K562 (cell line): Measurements from ENCODE around the gene NEB. TPM values are rescaled to one million over a fixed set of nuclear protein-coding genes. Genes with fewer than 3 reads are reported as not detected.

ENCODE experiments used
- ARNT ChIP-seq, 2 experiments: fragments of 450-650 bp; IDR thresholded peaks; 2 replicates each; pipeline ENCODE4 v1.6.1; 2016; ENCODE audit warnings: mild to moderate bottlenecking in 1 of 2
- CCNT2 ChIP-seq: IDR thresholded peaks from 2 replicates; pipeline ENCODE4 v1.6.1; 2011; ENCODE audit warnings: borderline replicate concordance, low read depth, mild to moderate bottlenecking, moderate library complexity, mixed read lengths, low read length; ENCODE audit not compliant: insufficient read length; ENCODE audit errors: extremely low read depth
- CREB3 ChIP-seq: fragments of 450-650 bp; conservative IDR thresholded peaks from 2 replicates; pipeline ENCODE4 v1.6.1; 2016; ENCODE audit warnings: missing genetic modification characterization, low read depth, mild to moderate bottlenecking, missing compliant biosample characterization, moderate library complexity
- DPF2 ChIP-seq: fragments of 450-650 bp; IDR thresholded peaks from 2 replicates; pipeline ENCODE4 v1.6.1; 2016
- EP300 ChIP-seq: IDR thresholded peaks from 2 replicates; pipeline ENCODE4 v1.6.1; 2012; ENCODE audit warnings: low read length, improper control_type of control experiment
- FOSL1 ChIP-seq: fragments of 200-800 bp; sonication (Bioruptor generic); conservative IDR thresholded peaks from 2 replicates; pipeline ENCODE4 v1.6.1; 2016; ENCODE audit warnings: missing genetic modification characterization, missing compliant biosample characterization
- FOXP1 ChIP-seq: sonication (generic); formaldehyde crosslinking; IDR thresholded peaks from 2 replicates; pipeline ENCODE4 v1.8.0; 2022; ENCODE audit warnings: mild to moderate bottlenecking, missing genetic modification reagents
- JUN ChIP-seq, 2 experiments: sonication (generic) in 1 of 2; formaldehyde crosslinking in 1 of 2; IDR thresholded peaks; 2 replicates each; pipeline versions ENCODE4 v1.6.1 to v1.8.0; 2012 to 2022; ENCODE audit warnings: borderline replicate concordance in 2 of 2, mild to moderate bottlenecking in 2 of 2, improper control_type of control experiment in 1 of 2, low read depth in 1 of 2, low read length in 1 of 2, missing genetic modification reagents in 1 of 2
- KLF1 ChIP-seq: fragments of 450-650 bp; IDR thresholded peaks from 2 replicates; pipeline ENCODE4 v1.6.1; 2016; ENCODE audit warnings: missing genetic modification characterization, missing compliant biosample characterization
- LCOR ChIP-seq: sonication (generic); formaldehyde crosslinking; IDR thresholded peaks from 2 replicates; pipeline ENCODE4 v1.8.0; 2022; ENCODE audit warnings: mild to moderate bottlenecking, missing genetic modification reagents
- MAZ ChIP-seq, 2 experiments: fragments of 450-650 bp in 1 of 2; sonication (generic) in 1 of 2; formaldehyde crosslinking; IDR thresholded peaks in 1 of 2; conservative IDR thresholded peaks in 1 of 2; 2 replicates each; pipeline versions ENCODE4 v1.4.0 to v1.5.0; 2020; ENCODE audit warnings: mild to moderate bottlenecking in 1 of 2, missing genetic modification reagents in 1 of 2
- MBD2 ChIP-seq: sonication (generic); IDR thresholded peaks from 2 replicates; pipeline ENCODE4 v1.6.1; 2016; ENCODE audit warnings: low read depth, borderline replicate concordance
- MTF1 ChIP-seq: fragments of 250-450 bp; sonication (Bioruptor Pico); IDR thresholded peaks from 2 replicates; pipeline ENCODE4 v1.9.0; 2021; ENCODE audit warnings: moderate library complexity, mild to moderate bottlenecking, inconsistent platforms, borderline replicate concordance
- PCBP1 ChIP-seq: fragments of 200-400 bp; formaldehyde crosslinking; IDR thresholded peaks from 2 replicates; pipeline ENCODE4 v1.6.1; 2018; ENCODE audit warnings: mild to moderate bottlenecking, low read depth, low read length; ENCODE audit not compliant: poor library complexity, severe bottlenecking
- PKNOX1 ChIP-seq: fragments of 450-650 bp; IDR thresholded peaks from 2 replicates; pipeline ENCODE4 v1.6.1; 2016
- SMAD3 ChIP-seq: fragments of 450-650 bp; formaldehyde crosslinking; conservative IDR thresholded peaks from 2 replicates; pipeline ENCODE4 v1.4.0; 2020; ENCODE audit warnings: mild to moderate bottlenecking
- SMARCC2 ChIP-seq: fragments of 450-650 bp; IDR thresholded peaks from 2 replicates; pipeline ENCODE4 v1.6.1; 2017; ENCODE audit warnings: antibody characterized with exemption, moderate library complexity, mild to moderate bottlenecking, low read depth
- YY1 ChIP-seq, 3 experiments: IDR thresholded peaks; 2 replicates each; pipeline ENCODE4 v1.6.1; 2011; ENCODE audit warnings: low read length in 2 of 3, mild to moderate bottlenecking in 2 of 3, moderate library complexity in 2 of 3, borderline replicate concordance in 1 of 3, control low read depth in 1 of 3, low read depth in 1 of 3; ENCODE audit not compliant: insufficient read depth in 3 of 3, insufficient replicate concordance in 2 of 3, control insufficient read depth in 1 of 3, insufficient read length in 1 of 3; ENCODE audit errors: extremely low read depth in 1 of 3
- ZFP36 ChIP-seq: fragments of 150-350 bp; IDR thresholded peaks from 2 replicates; pipeline ENCODE4 v1.6.1; 2018; ENCODE audit warnings: low read length, low read depth; ENCODE audit not compliant: partially characterized antibody
- ZNF23 ChIP-seq: fragments of 250-450 bp; sonication (Bioruptor Pico); IDR thresholded peaks from 2 replicates; pipeline ENCODE4 v1.4.0; 2020; ENCODE audit warnings: mild to moderate bottlenecking
- ZNF57 ChIP-seq: fragments of 450-650 bp; formaldehyde crosslinking; IDR thresholded peaks from 2 replicates; pipeline ENCODE4 v1.4.0; 2020; ENCODE audit warnings: mild to moderate bottlenecking, moderate library complexity
- ZNF75A ChIP-seq: fragments of 450-650 bp; formaldehyde crosslinking; IDR thresholded peaks from 2 replicates; pipeline ENCODE4 v1.4.0; 2020; ENCODE audit warnings: mild to moderate bottlenecking
- polyA plus RNA-seq, 8 experiments: library from polyadenylated mRNA; depleted of rRNA in 4 of 8; stranded (reverse) in 5 of 8; unstranded in 3 of 8; fragments of >200 nt; fragmentation: Nextera tagmentation in 2 of 8; fragmentation: Illumina TruSeq in 1 of 8; extraction: Ambion mirVana in 2 of 8; extraction: Trizol in 1 of 8; gene quantifications; 2 replicates each; pipeline versions ENCODE4 v1.2.1 to v1.2.3, GENCODE V29; 2011 to 2014; ENCODE audit warnings: inconsistent platforms in 1 of 8, missing spikeins in 1 of 8
- total RNA-seq, 7 experiments: library from RNA; depleted of rRNA in 6 of 7; stranded (reverse); fragments of >200 nt in 6 of 7; fragmentation: Illumina TruSeq in 2 of 7; extraction: Trizol in 2 of 7; gene quantifications; 2 replicates each; pipeline versions ENCODE4 v1.2.1 to v1.2.3, GENCODE V29; 2011 to 2021; ENCODE audit warnings: low replicate concordance in 1 of 7
- TF ChIP-seq, protein P1 (sequence below): fragments of 200-800 bp; sonication (Bioruptor generic); IDR thresholded peaks from 2 replicates; pipeline ENCODE4 v1.6.1; 2017; ENCODE audit warnings: missing genetic modification characterization, missing compliant biosample characterization

NEB gene
- total and polyA plus RNA-seq, 9 of the 15 experiments (the other 6 are each of a cell fraction or from before 2014, with no cell fraction given) = 1.7 to 3.8 (median 2.9) TPM

GRCh38 chr2:151760139-151760650, 25.9 kb upstream of the NEB start (continued):
- TF ChIP-seq JUN (IDR thresholded peaks at IDR 0.05; ENCODE audit: borderline replicate concordance, low read depth, low read length) = peak; percentile 77
- no peak for TF ChIP-seq JUN (CRISPR knock-in tag; IDR thresholded peaks at IDR 0.05; ENCODE audit: borderline replicate concordance)
- TF ChIP-seq CREB3 = peak; percentile 92
- TF ChIP-seq MBD2 = no peak
- TF ChIP-seq, protein P1, sequence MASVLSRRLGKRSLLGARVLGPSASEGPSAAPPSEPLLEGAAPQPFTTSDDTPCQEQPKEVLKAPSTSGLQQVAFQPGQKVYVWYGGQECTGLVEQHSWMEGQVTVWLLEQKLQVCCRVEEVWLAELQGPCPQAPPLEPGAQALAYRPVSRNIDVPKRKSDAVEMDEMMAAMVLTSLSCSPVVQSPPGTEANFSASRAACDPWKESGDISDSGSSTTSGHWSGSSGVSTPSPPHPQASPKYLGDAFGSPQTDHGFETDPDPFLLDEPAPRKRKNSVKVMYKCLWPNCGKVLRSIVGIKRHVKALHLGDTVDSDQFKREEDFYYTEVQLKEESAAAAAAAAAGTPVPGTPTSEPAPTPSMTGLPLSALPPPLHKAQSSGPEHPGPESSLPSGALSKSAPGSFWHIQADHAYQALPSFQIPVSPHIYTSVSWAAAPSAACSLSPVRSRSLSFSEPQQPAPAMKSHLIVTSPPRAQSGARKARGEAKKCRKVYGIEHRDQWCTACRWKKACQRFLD (CRISPR knock-in tag) = peak; percentile 82
- TF ChIP-seq KLF1 (tag) = peak; percentile 44; the same call in 1 of the 2 replicates
- TF ChIP-seq PCBP1 = no peak
- TF ChIP-seq FOSL1 (tag) = peak; percentile 85
- peak in 1 of 2 experiments; percentile 87; a peak in 2 of 4 replicates for TF ChIP-seq MAZ (CRISPR knock-in tag; conservative IDR thresholded peaks at IDR 0.05 in 1 of 2, IDR thresholded peaks at IDR 0.05 in 1 of 2)
- TF ChIP-seq LCOR (CRISPR knock-in tag) = no peak
- TF ChIP-seq ARNT (IDR thresholded peaks at IDR 0.05) = 0 out of 4 replicates have a peak, but pooled peaks of 1 of the 2 experiments have one; percentile 48
- TF ChIP-seq YY1 (IDR thresholded peaks at IDR 0.05; ENCODE audit: borderline replicate concordance in 1 of 3, control insufficient read depth in 1 of 3, extremely low read depth in 1 of 3, insufficient read depth in 3 of 3, insufficient read length in 1 of 3, insufficient replicate concordance in 2 of 3, low read depth in 1 of 3, low read length in 2 of 3) = peak; percentile 50 to 93 (median 80)
- no peak for TF ChIP-seq MTF1 (CRISPR knock-in tag)
- TF ChIP-seq DPF2 = peak; percentile 87
- TF ChIP-seq SMAD3 (CRISPR knock-in tag) = peak; percentile 73
- no peak for TF ChIP-seq ZNF75A (CRISPR knock-in tag)
- TF ChIP-seq CCNT2 = peak; percentile 54
- 0 out of 2 replicates have a peak, but pooled peaks have one; percentile 66 for TF ChIP-seq ZNF23 (CRISPR knock-in tag)
- peak; percentile 72; the same call in 1 of the 2 replicates for TF ChIP-seq SMARCC2
- TF ChIP-seq ZFP36 = no peak
- no peak for TF ChIP-seq ZNF57 (CRISPR knock-in tag)
- TF ChIP-seq EP300 = peak; percentile 75
- TF ChIP-seq PKNOX1 = peak; percentile 59; the same call in 1 of the 2 replicates
- no peak for TF ChIP-seq FOXP1 (CRISPR knock-in tag)
